H9 (cell line): Measurements from ENCODE around the gene COPS9. TPM values are rescaled to one million over a fixed set of nuclear protein-coding genes. Genes with fewer than 3 reads are reported as not detected.

ENCODE experiments used
- DNase-seq: peaks from one replicate; pipeline ENCODE4 v3.0.0-alpha.2; 2017
- H2AFZ ChIP-seq: one replicate; pipeline ENCODE4 v1.6.1; 2013; ENCODE audit warnings: mild to moderate bottlenecking, low read length, control low read depth, moderate library complexity
- H2AK5ac ChIP-seq: 2 replicates; pipeline ENCODE4 v1.6.1; 2013; ENCODE audit warnings: low read length, control low read depth, mixed read lengths; ENCODE audit not compliant: insufficient read length
- H2BK120ac ChIP-seq: one replicate; pipeline ENCODE4 v1.6.1; 2013; ENCODE audit warnings: low read depth, mild to moderate bottlenecking, low read length, control low read depth, inconsistent platforms; ENCODE audit not compliant: poor library complexity, severe bottlenecking
- H2BK12ac ChIP-seq: 2 replicates; pipeline ENCODE4 v1.6.1; 2013; ENCODE audit warnings: low read length, control low read depth, mixed read lengths, low read depth; ENCODE audit not compliant: insufficient read length
- H2BK15ac ChIP-seq: 2 replicates; pipeline ENCODE4 v1.6.1; 2013; ENCODE audit warnings: low read depth, low read length, control low read depth
- H2BK20ac ChIP-seq: one replicate; pipeline ENCODE4 v1.6.1; 2013; ENCODE audit warnings: low read depth, mild to moderate bottlenecking, low read length, control low read depth, inconsistent platforms; ENCODE audit not compliant: poor library complexity, severe bottlenecking
- H2BK5ac ChIP-seq: 2 replicates; pipeline ENCODE4 v1.6.1; 2013; ENCODE audit warnings: low read length, control low read depth, mixed read lengths; ENCODE audit not compliant: insufficient read length
- H3K14ac ChIP-seq: 2 replicates; pipeline ENCODE4 v1.6.1; 2013; ENCODE audit warnings: low read length, control low read depth; ENCODE audit not compliant: insufficient read depth
- H3K18ac ChIP-seq: 2 replicates; pipeline ENCODE4 v1.6.1; 2013; ENCODE audit warnings: low read depth, mild to moderate bottlenecking, mixed read lengths, low read length, control low read depth; ENCODE audit not compliant: insufficient read length
- H3K23ac ChIP-seq: 2 replicates; pipeline ENCODE4 v1.6.1; 2013; ENCODE audit warnings: low read length, control low read depth, mixed read lengths, low read depth; ENCODE audit not compliant: insufficient read length
- H3K23me2 ChIP-seq: 2 replicates; pipeline ENCODE4 v1.6.1; 2013; ENCODE audit warnings: low read depth, mild to moderate bottlenecking, mixed read lengths, low read length, control low read depth; ENCODE audit not compliant: insufficient read length, poor library complexity, severe bottlenecking
- H3K27ac ChIP-seq: 2 replicates; pipeline ENCODE4 v1.5.1; 2013; ENCODE audit warnings: low read length, control low read depth, mixed read lengths, low read depth; ENCODE audit not compliant: insufficient read length
- H3K27me3 ChIP-seq: 2 replicates; pipeline ENCODE4 v1.6.1; 2013; ENCODE audit warnings: low read length, control low read depth, inconsistent platforms; ENCODE audit not compliant: insufficient read depth
- H3K4ac ChIP-seq: 2 replicates; pipeline ENCODE4 v1.6.1; 2013; ENCODE audit warnings: low read depth, mild to moderate bottlenecking, control low read depth, inconsistent platforms, low read length, moderate library complexity
- H3K4me1 ChIP-seq: 2 replicates; pipeline ENCODE4 v1.6.1; 2013; ENCODE audit warnings: low read length, control low read depth, inconsistent platforms; ENCODE audit not compliant: insufficient read depth
- H3K4me2 ChIP-seq: 2 replicates; pipeline ENCODE4 v1.6.1; 2013; ENCODE audit warnings: low read length, control low read depth, mixed read lengths; ENCODE audit not compliant: insufficient read length, insufficient read depth
- H3K56ac ChIP-seq: 2 replicates; pipeline ENCODE4 v1.6.1; 2013; ENCODE audit warnings: low read depth, mild to moderate bottlenecking, mixed read lengths, low read length, control low read depth; ENCODE audit not compliant: insufficient read length
- H3K79me1 ChIP-seq: 2 replicates; pipeline ENCODE4 v1.6.1; 2013; ENCODE audit warnings: low read depth, mild to moderate bottlenecking, moderate library complexity, low read length, control low read depth, inconsistent platforms; ENCODE audit not compliant: insufficient read depth, poor library complexity, severe bottlenecking
- H3K79me2 ChIP-seq: 2 replicates; pipeline ENCODE4 v1.6.1; 2013; ENCODE audit warnings: low read length, control low read depth, inconsistent platforms; ENCODE audit not compliant: insufficient read depth
- H3K9ac ChIP-seq: 2 replicates; pipeline ENCODE4 v1.6.1; 2013; ENCODE audit warnings: low read length, control low read depth, mixed read lengths; ENCODE audit not compliant: insufficient read length; ENCODE audit errors: extremely low read depth
- H3K9me3 ChIP-seq: one replicate; pipeline ENCODE4 v1.6.1; 2013; ENCODE audit warnings: low read depth, low read length, inconsistent platforms; ENCODE audit not compliant: control insufficient read depth
- H3T11ph ChIP-seq: one replicate; pipeline ENCODE4 v1.6.1; 2013; ENCODE audit warnings: mild to moderate bottlenecking, low read length, control low read depth, inconsistent platforms
- H4K20me1 ChIP-seq: one replicate; pipeline ENCODE4 v1.6.1; 2013; ENCODE audit not compliant: control insufficient read depth, insufficient read length, insufficient read depth
- H4K5ac ChIP-seq: 2 replicates; pipeline ENCODE4 v1.6.1; 2013; ENCODE audit warnings: low read depth, mild to moderate bottlenecking, mixed read lengths, low read length, control low read depth; ENCODE audit not compliant: insufficient read length
- H4K8ac ChIP-seq: replicated peaks from 2 replicates; pipeline ENCODE4 v1.6.1; 2013; ENCODE audit warnings: low read length, control low read depth, mixed read lengths, low read depth; ENCODE audit not compliant: insufficient read length
- H4K91ac ChIP-seq: 2 replicates; pipeline ENCODE4 v1.6.1; 2013; ENCODE audit warnings: low read depth, mild to moderate bottlenecking, moderate library complexity, mixed read lengths, low read length, control low read depth; ENCODE audit not compliant: insufficient read length
- H3K27ac Mint-ChIP-seq, 3 experiments: 2 replicates in 2 of 3; 3 replicates in 1 of 3; pipeline ENCODE4 v1.8.0; 2020 to 2021; ENCODE audit warnings: mixed read lengths in 3 of 3, mild to moderate bottlenecking in 1 of 3, moderate library complexity in 1 of 3
- H3K27me3 Mint-ChIP-seq: 2 replicates; pipeline ENCODE4 v1.8.0; 2021; ENCODE audit warnings: low read depth, mild to moderate bottlenecking, moderate library complexity, mixed read lengths
- H3K36me3 Mint-ChIP-seq, 3 experiments: 2 replicates in 2 of 3; 3 replicates in 1 of 3; pipeline ENCODE4 v1.8.0; 2020 to 2021; ENCODE audit warnings: low read depth in 3 of 3, mixed read lengths in 3 of 3; ENCODE audit not compliant: insufficient read depth in 1 of 3
- H3K4me1 Mint-ChIP-seq, 2 experiments: 2 replicates each; pipeline ENCODE4 v1.8.0; 2020; ENCODE audit warnings: mixed read lengths in 2 of 2
- H3K4me3 Mint-ChIP-seq, 2 experiments: 2 replicates in 1 of 2; 3 replicates in 1 of 2; pipeline ENCODE4 v1.8.0; 2020 to 2021; ENCODE audit warnings: mild to moderate bottlenecking in 2 of 2, mixed read lengths in 2 of 2, moderate library complexity in 1 of 2
- H3K9me3 Mint-ChIP-seq, 2 experiments: 2 replicates in 1 of 2; 3 replicates in 1 of 2; pipeline ENCODE4 v1.8.0; 2020; ENCODE audit warnings: mild to moderate bottlenecking in 2 of 2, mixed read lengths in 2 of 2, moderate library complexity in 1 of 2
- WGBS: extraction: QIAGEN DNeasy Blood & Tissue Kit; methylation state at CpG from one replicate; pipeline ENCODE4 v1.1.7; 2013; ENCODE audit warnings: missing lambda C conversion rate, low lambda C conversion rate, mixed read lengths; ENCODE audit not compliant: insufficient read length; ENCODE audit errors: extremely low coverage; 5-methylcytosine and 5-hydroxymethylcytosine counted together
- total RNA-seq: library from RNA; stranded (reverse); gene quantifications from 2 replicates; pipeline ENCODE4 v1.2.1, GENCODE V29; 2021
- TF ChIP-seq, protein P1 (sequence below): fragments of 200-600 bp; sonication (generic); conservative IDR thresholded peaks from 3 replicates; pipeline ENCODE4 v1.8.0; 2021; ENCODE audit warnings: antibody characterized with exemption, mild to moderate bottlenecking

The COPS9 gene
- total RNA-seq, 1 experiment from 2014 or later = 142 TPM

DNA sequence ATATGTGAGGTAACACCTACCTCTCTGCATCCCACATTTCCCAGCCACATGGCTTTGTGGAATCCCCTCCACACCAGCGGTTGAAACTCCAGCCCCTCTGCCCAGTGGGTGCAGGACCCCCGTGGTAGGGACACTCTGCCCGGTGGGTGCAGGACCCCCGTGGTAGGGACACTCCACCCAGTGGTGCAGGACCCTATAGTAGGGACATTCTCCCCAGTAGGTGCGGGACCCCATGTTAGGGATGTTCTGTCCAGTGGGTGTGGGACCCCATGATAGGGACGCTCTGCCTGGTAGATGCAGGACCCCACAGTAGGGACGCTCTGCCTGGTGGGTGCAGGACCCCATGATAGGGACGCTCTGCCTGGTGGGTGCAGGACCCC, 11.5 kb downstream of the COPS9 start:
- Histone ChIP-seq H4K8ac (no peak overlapping the region), H3K18ac (no peak overlapping the region), H3T11ph (no peak overlapping the region), H2AFZ (no peak overlapping the region), H3K23ac (no peak overlapping the region), H2AK5ac (no peak overlapping the region), H3K9ac (no peak overlapping the region), H2BK15ac (no peak overlapping the region), H4K5ac (no peak overlapping the region), H3K23me2 (no peaks in the 10 kb centered on the region), H3K14ac (no peak overlapping the region; the same call in 1 of the 2 replicates), H2BK120ac (no peak overlapping the region), H3K4ac (no peak overlapping the region), H3K79me1 (no peaks in the 10 kb centered on the region), H3K27me3 (no peaks in the 10 kb centered on the region), H4K91ac (no peak overlapping the region), H3K79me2 (no peaks in the 10 kb centered on the region), H3K4me1 (no peaks in the 10 kb centered on the region), H2BK20ac (no peak overlapping the region), H2BK5ac (no peak overlapping the region), H4K20me1 (no peaks in the 10 kb centered on the region), H2BK12ac (no peak overlapping the region), H3K4me2 (no peak overlapping the region), H3K27ac (no peak overlapping the region), H3K9me3 (no peaks in the 10 kb centered on the region), H3K56ac (no peak overlapping the region)
- Mint-ChIP-seq H3K4me3 (no peak overlapping the region), H3K27me3 (no peaks in the 10 kb centered on the region; the same call in none of the 2 replicates), H3K27ac (no peak overlapping the region; a peak in 1 of 7 replicates), H3K9me3 (peaks cover 0 to 2% of the 10 kb centered on the region in 2 experiments; a peak in 2 of 5 replicates), H3K4me1 (no peaks in the 10 kb centered on the region), H3K36me3 (peaks cover 15 to 34% (median 27%) of the 10 kb centered on the region in 3 experiments; a peak in 6 of 7 replicates)
- no CpG with 5 or more reads among the region's 8 CpGs for WGBS
- TF ChIP-seq, protein P1, sequence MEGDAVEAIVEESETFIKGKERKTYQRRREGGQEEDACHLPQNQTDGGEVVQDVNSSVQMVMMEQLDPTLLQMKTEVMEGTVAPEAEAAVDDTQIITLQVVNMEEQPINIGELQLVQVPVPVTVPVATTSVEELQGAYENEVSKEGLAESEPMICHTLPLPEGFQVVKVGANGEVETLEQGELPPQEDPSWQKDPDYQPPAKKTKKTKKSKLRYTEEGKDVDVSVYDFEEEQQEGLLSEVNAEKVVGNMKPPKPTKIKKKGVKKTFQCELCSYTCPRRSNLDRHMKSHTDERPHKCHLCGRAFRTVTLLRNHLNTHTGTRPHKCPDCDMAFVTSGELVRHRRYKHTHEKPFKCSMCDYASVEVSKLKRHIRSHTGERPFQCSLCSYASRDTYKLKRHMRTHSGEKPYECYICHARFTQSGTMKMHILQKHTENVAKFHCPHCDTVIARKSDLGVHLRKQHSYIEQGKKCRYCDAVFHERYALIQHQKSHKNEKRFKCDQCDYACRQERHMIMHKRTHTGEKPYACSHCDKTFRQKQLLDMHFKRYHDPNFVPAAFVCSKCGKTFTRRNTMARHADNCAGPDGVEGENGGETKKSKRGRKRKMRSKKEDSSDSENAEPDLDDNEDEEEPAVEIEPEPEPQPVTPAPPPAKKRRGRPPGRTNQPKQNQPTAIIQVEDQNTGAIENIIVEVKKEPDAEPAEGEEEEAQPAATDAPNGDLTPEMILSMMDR = no peak
- DNase-seq = peak; percentile 16
